GM12864 (cell line): ENCODE results near the gene FDXACB1.

ENCODE experiments used
- DNase-seq: peaks from one replicate; pipeline ENCODE4 v3.0.0-alpha.2; 2011; ENCODE audit warnings: low read depth
- H3K4me3 ChIP-seq: 2 replicates; pipeline ENCODE4 v1.5.1; 2011; ENCODE audit warnings: mild to moderate bottlenecking, low read depth, low read length, control low read depth
- TF ChIP-seq, protein P1 (sequence below): IDR thresholded peaks from 2 replicates; pipeline ENCODE4 v1.5.1; 2011; ENCODE audit warnings: low read depth, mild to moderate bottlenecking, moderate library complexity, low read length, control low read depth, inconsistent platforms; ENCODE audit errors: missing control alignments

FDXACB1 gene

DNA sequence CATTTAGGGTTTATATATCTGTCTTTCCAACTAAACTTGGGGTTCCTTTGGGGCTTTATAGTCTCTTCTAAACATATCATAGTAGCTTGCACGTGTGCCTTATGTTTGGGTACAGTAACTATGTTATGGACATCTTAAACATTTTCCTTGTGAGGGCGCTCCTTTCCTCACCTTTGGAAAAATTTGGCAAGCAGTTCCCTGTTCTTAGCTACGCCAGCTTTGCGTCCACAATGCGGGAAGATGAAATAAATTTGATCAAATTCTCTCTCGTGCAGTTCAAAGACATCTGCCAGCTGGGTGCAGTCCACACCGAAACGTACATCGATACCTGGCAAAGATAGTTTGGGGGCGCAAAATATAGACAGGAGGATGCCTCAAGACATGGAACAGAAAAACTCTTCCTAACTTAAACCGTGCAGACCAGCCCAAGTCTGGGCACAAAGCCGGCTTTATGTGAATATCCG, 548 bp downstream of the FDXACB1 start:
- no peak for DNase-seq
- TF ChIP-seq, protein P1, sequence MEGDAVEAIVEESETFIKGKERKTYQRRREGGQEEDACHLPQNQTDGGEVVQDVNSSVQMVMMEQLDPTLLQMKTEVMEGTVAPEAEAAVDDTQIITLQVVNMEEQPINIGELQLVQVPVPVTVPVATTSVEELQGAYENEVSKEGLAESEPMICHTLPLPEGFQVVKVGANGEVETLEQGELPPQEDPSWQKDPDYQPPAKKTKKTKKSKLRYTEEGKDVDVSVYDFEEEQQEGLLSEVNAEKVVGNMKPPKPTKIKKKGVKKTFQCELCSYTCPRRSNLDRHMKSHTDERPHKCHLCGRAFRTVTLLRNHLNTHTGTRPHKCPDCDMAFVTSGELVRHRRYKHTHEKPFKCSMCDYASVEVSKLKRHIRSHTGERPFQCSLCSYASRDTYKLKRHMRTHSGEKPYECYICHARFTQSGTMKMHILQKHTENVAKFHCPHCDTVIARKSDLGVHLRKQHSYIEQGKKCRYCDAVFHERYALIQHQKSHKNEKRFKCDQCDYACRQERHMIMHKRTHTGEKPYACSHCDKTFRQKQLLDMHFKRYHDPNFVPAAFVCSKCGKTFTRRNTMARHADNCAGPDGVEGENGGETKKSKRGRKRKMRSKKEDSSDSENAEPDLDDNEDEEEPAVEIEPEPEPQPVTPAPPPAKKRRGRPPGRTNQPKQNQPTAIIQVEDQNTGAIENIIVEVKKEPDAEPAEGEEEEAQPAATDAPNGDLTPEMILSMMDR, result no peak
- H3K4me3 ChIP-seq, result peak overlapping the region; percentile 63

DNA sequence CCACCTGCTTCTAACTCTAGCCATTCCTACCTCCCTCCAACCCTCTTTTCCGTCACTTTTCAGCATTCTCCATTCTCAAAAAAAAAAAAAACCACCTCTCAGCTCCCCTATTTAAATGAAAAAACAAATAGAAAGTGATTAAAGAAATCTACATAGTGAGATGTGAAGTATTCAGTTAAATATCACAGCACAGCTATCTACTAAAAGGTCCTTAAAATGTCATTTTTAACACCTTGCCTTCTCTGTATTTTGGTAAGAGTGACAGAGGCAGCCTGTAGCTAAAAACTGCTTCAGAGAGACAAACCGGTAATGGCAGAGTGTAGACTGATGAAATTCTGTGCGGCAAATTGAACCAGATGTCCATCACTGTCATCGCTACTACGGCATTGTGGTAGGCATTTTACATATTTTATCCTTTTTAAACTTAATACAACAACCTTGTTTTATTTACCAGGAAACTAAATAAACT, 7.2 kb downstream of the FDXACB1 start:
- DNase-seq, result no peak
- H3K4me3 ChIP-seq, result peak overlapping the region; percentile 97
- TF ChIP-seq, protein P1, result no peak

DNA sequence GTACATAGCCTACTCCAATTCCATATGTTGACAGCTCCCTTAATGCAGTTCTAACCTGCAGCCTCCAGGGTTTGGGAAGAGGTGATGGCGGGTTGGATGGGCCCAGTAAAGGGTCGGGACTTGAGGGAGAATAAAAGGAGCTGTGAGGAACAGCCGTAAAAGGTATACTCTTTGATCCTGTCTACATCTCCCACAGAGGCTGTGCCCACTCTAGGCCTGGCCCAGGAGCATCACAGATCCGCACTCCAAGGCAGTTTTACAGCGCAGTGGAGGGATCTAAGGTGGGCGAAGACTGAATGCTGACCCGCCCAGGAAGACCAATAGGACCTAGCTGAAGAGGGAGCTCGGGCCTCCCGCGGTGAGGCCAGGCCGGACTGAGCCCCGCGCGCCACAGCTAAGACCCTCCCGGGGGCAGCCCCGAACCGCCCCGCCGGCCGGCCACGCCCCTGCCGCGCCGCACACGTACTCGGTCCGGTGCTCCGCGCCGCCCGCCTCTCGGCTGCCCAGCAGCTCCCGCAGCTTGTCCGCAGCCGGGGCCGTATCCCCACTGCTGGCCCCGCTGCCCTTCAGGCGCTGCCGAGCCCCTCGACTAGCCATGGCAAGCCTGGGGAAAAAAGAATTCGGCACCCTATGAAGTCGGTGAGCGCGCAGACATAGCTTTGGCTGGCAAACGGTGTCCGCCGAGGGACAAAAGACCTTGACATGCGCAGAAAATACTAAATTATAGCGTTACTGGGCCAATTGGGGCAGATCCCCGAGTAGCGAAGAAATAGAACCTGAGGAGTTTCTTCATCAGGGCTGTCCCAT, 7.9 kb downstream of the FDXACB1 start, which contains the start of gene ALG9:
ALG9 (minus strand) TSS at position 696 of the 807 bp plus-strand sequence; CDS start at position 597, 99 bp downstream.
- peak; percentile 81 for DNase-seq
- TF ChIP-seq, protein P1, result peak; percentile 25
- peak within 1 kb of the TSS; percentile 97 for H3K4me3 ChIP-seq

DNA sequence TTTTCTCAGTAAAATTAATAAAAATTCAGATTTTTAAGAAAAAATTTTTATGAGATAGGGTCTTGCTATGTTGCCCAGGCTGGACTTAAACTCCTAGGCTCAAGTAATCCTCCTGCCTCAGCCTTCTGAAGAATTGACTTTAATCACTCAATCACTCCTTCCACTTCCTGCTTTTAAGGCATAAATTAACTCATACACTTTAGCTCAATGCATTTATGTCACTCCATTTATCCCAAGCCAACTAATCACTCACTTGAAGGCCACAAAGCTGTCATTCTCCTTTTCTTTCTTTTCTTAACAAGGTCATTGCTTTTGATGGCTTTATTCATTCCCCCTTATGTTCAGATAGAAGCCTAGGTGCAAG, 8.5 kb downstream of the FDXACB1 start:
- DNase-seq, result no peak
- peak overlapping the region; percentile 97 for H3K4me3 ChIP-seq
- TF ChIP-seq, protein P1, result no peak

DNA sequence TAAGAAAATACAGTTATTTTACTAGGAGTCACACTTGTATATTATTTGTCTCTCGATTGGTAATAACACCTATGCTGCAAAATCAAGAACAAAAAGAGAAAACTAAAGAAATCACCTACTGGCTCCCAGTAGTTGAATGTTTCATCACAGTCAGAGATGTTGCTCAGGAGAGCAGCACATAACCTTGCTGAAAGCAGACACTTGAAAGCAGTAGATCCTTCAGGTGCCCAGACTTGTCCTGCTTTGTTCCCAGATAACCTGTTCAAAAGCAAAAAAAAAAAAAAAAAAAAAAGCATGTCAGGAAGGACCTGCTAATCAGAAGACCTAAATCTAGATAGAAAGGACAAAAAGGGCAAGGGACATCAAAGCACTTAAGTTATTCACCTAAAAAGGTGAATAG, 8.9 kb downstream of the FDXACB1 start:
- TF ChIP-seq, protein P1, result no peak
- DNase-seq, result no peak
- H3K4me3 ChIP-seq, result peak overlapping the region; percentile 97; the same call in 1 of the 2 replicates

DNA sequence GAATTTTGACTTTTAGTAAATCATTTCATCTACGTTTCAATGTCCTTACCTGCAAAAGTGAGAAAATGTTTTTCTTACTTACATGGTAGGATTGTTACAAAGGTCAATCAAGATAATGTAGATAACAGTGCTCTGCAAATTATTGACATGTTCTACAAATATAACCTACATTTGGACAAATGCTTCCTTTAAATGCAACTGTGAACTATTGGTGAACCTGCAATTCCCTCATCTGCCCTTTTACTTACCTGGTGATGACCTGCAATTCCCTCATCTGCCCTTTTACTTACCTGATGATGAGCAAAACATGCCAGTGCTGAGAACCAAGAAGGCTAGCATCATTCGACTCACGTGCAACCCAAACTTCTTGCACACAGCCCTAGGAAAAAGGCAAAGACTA, 18.7 kb downstream of the FDXACB1 start:
- no peak for DNase-seq
- TF ChIP-seq, protein P1, result no peak
- no peak overlapping the region for H3K4me3 ChIP-seq

DNA sequence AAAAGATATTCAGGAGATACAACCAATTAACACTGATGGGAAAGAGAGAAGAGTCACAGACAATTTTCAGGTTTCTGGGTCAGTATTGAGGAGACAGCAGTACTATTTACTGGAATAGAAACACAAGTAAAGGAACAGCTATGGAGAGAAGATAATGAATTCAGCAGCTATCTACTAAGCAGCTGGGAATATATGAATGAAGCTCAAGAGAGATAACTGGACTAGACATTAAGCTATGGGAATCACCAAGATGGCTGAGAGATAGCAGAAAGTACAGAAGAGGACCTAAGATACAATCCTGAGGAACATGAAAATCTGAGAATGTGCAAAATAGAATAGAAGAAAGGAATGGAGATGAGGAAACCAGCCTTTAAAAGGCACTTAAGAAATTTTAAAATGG, 23.5 kb downstream of the FDXACB1 start:
- TF ChIP-seq, protein P1, result no peak
- H3K4me3 ChIP-seq, result no peak overlapping the region
- DNase-seq, result no peak
